ENCODE results near the gene LGALS12. TPM values are rescaled to one million over a fixed set of nuclear protein-coding genes. Genes with fewer than 3 reads are reported as not detected.

The LGALS12 gene
- total RNA-seq, 1 experiment from 2014 or later: 0.07 TPM

GRCh38 chr11:63534895-63535461, 29.1 kb downstream of the LGALS12 start:
- H3K4me1 ChIP-seq (ENCODE audit: insufficient read depth, low read length): peaks cover 35% of the 10 kb centered on the region
- intact Hi-C loops (cut with micrococcal nuclease): no loop called here
- no peak overlapping the region for H3K4me2 ChIP-seq (ENCODE audit: low read length)
- CTCF ChIA-PET: no interaction called here
- DNase-seq (no peak), ATAC-seq (no peak)
- H3K36me3 ChIP-seq (ENCODE audit: low read depth, low read length): no peaks in the 10 kb centered on the region
- no peak overlapping the region for H2AFZ ChIP-seq (ENCODE audit: low read length)
- no peaks in the 10 kb centered on the region for H3K9me3 ChIP-seq (ENCODE audit: low read length)
- H3F3A ChIP-seq (ENCODE audit: low read length, unreplicated experiment): no peaks in the 10 kb centered on the region
- POLR2A ChIA-PET (ENCODE audit: unreplicated experiment): no interaction called here
- no peaks in the 10 kb centered on the region for H3K27me3 ChIP-seq (ENCODE audit: low read length)
- H3K4me3 ChIP-seq (ENCODE audit: low read length): no peak overlapping the region
- H3K9me2 ChIP-seq (replicated peaks; ENCODE audit: low read length): no peaks in the 10 kb centered on the region
- H4K20me1 ChIP-seq (ENCODE audit: low read length): no peaks in the 10 kb centered on the region
- no TSS peak for BruUV-seq (replicated peaks)
- no peak for TF ChIP-seq EZH2phosphoT487 (IDR thresholded peaks at IDR 0.05; ENCODE audit: borderline replicate concordance, low read length)
- TF ChIP-seq EZH2 (IDR thresholded peaks at IDR 0.05; ENCODE audit: low read length, unreplicated experiment): no peak
- no peak for TF ChIP-seq CTCF (conservative IDR thresholded peaks at IDR 0.05; ENCODE audit: low read depth, low read length)
- no peak overlapping the region for H3K27ac ChIP-seq (ENCODE audit: low read length)
- H3K79me2 ChIP-seq (ENCODE audit: low read length): no peaks in the 10 kb centered on the region
- H3K9ac ChIP-seq (ENCODE audit: low read length): no peak overlapping the region

- intact Hi-C loops (cut with micrococcal nuclease): no loop called here
- no peak overlapping the region for H3K4me2 ChIP-seq (ENCODE audit: low read length)
- POLR2A ChIA-PET (ENCODE audit: unreplicated experiment): no interaction called here
- no peaks in the 10 kb centered on the region for H3K9me3 ChIP-seq (ENCODE audit: low read length)
- no peaks in the 10 kb centered on the region for H3K36me3 ChIP-seq (ENCODE audit: low read depth, low read length)
- no peaks in the 10 kb centered on the region for H4K20me1 ChIP-seq (ENCODE audit: low read length)
- no peaks in the 10 kb centered on the region for H3F3A ChIP-seq (ENCODE audit: low read length, unreplicated experiment)
- no peaks in the 10 kb centered on the region for H3K27me3 ChIP-seq (ENCODE audit: low read length)
- CTCF ChIA-PET: no interaction called here
- DNase-seq (no peak), ATAC-seq (no peak)
- H3K9me2 ChIP-seq (replicated peaks; ENCODE audit: low read length): no peaks in the 10 kb centered on the region
- peaks cover 35% of the 10 kb centered on the region for H3K4me1 ChIP-seq (ENCODE audit: insufficient read depth, low read length)
- no peak overlapping the region for H3K27ac ChIP-seq (ENCODE audit: low read length)
- no peak overlapping the region for H2AFZ ChIP-seq (ENCODE audit: low read length)
- TF ChIP-seq EZH2 (IDR thresholded peaks at IDR 0.05; ENCODE audit: low read length, unreplicated experiment): no peak
- TF ChIP-seq EZH2phosphoT487 (IDR thresholded peaks at IDR 0.05; ENCODE audit: borderline replicate concordance, low read length): no peak
- no peak for TF ChIP-seq CTCF (conservative IDR thresholded peaks at IDR 0.05; ENCODE audit: low read depth, low read length)
- no peak overlapping the region for H3K4me3 ChIP-seq (ENCODE audit: low read length)
- H3K9ac ChIP-seq (ENCODE audit: low read length): no peak overlapping the region
- no TSS peak for BruUV-seq (replicated peaks)
- no peaks in the 10 kb centered on the region for H3K79me2 ChIP-seq (ENCODE audit: low read length)
Observed at GRCh38 chr11:63535734-63536133, 29.9 kb downstream of the LGALS12 start.

GRCh38 chr11:63536669-63537292, 30.9 kb downstream of the LGALS12 start, which contains the start of gene PLAAT4:
TSS of gene PLAAT4 (plus strand) at chr11:63536808. CDS start at chr11:63536869, 61 bp downstream.
- no peak within 1 kb of the TSS for H3K9ac ChIP-seq (ENCODE audit: low read length)
- peak; percentile 61 for ATAC-seq

More at GRCh38 chr11:63536669-63537292, 30.9 kb downstream of the LGALS12 start, which contains the start of gene PLAAT4:
- Histone ChIP-seq H3K4me2 (ENCODE audit: low read length) (peak within 1 kb of the TSS; percentile 77), H3K36me3 (ENCODE audit: low read depth, low read length) (no peaks in the 10 kb centered on the region), H3K9me2 (replicated peaks; ENCODE audit: low read length) (no peaks in the 10 kb centered on the region), H3K4me3 (ENCODE audit: low read length) (peak within 1 kb of the TSS; percentile 53), H3F3A (ENCODE audit: low read length, unreplicated experiment) (no peaks in the 10 kb centered on the region), H4K20me1 (ENCODE audit: low read length) (no peaks in the 10 kb centered on the region), H3K79me2 (ENCODE audit: low read length) (no peaks in the 10 kb centered on the region), H3K27ac (ENCODE audit: low read length) (no peak within 1 kb of the TSS), H2AFZ (ENCODE audit: low read length) (peak within 1 kb of the TSS; percentile 89), H3K27me3 (ENCODE audit: low read length) (no peaks in the 10 kb centered on the region), H3K9me3 (ENCODE audit: low read length) (no peaks in the 10 kb centered on the region), H3K4me1 (ENCODE audit: insufficient read depth, low read length) (peaks cover 27% of the 10 kb centered on the region)
- POLR2A ChIA-PET (ENCODE audit: unreplicated experiment): no interaction called here
- TF ChIP-seq CTCF (conservative IDR thresholded peaks at IDR 0.05; ENCODE audit: low read depth, low read length): no peak
- TF ChIP-seq EZH2 (IDR thresholded peaks at IDR 0.05; ENCODE audit: low read length, unreplicated experiment): no peak
- no peak for TF ChIP-seq EZH2phosphoT487 (IDR thresholded peaks at IDR 0.05; ENCODE audit: borderline replicate concordance, low read length)
- intact Hi-C loops (cut with micrococcal nuclease): no loop called here
- TSS peak; percentile 44 for BruUV-seq (replicated peaks)
- peak; percentile 41 for DNase-seq
- CTCF ChIA-PET: interaction anchor here (0.6 kb wide), 1 partner anchor 102 kb away, joined by 3 read pairs; no protein-coding TSS in a partner anchor
